Fibroblast of the aortic adventitia (primary cell): ENCODE measurements around the gene ZC3H12D. TPM values are rescaled to one million over a fixed set of nuclear protein-coding genes. Genes with fewer than 3 reads are reported as not detected.

Experiments used
- DNase-seq: peaks from one replicate; pipeline ENCODE4 v3.0.0-alpha.2; 2010; ENCODE audit warnings: low read depth
- H3K4me3 ChIP-seq: 2 replicates; pipeline ENCODE4 v1.5.1; 2011; ENCODE audit warnings: low read depth, mild to moderate bottlenecking, control low read depth, low read length, moderate library complexity
- CTCF ChIP-seq: IDR thresholded peaks from 2 replicates; pipeline ENCODE4 v1.5.1; 2011; ENCODE audit warnings: mild to moderate bottlenecking, low read length, control low read depth, inconsistent platforms; ENCODE audit not compliant: insufficient read depth
- total RNA-seq: library from RNA; depleted of rRNA; stranded (reverse); fragments of >200 nt; gene quantifications from 2 replicates; pipeline ENCODE4 v1.2.3, GENCODE V29; 2012; ENCODE audit warnings: low replicate concordance

ZC3H12D gene
- total RNA-seq, 1 donor: 0.09 TPM

GRCh38 chr6:149474108-149474935, 10.5 kb downstream of the ZC3H12D start:
- no peak overlapping the region for H3K4me3 ChIP-seq
- no peak for TF ChIP-seq CTCF
- no peak for DNase-seq

DNA sequence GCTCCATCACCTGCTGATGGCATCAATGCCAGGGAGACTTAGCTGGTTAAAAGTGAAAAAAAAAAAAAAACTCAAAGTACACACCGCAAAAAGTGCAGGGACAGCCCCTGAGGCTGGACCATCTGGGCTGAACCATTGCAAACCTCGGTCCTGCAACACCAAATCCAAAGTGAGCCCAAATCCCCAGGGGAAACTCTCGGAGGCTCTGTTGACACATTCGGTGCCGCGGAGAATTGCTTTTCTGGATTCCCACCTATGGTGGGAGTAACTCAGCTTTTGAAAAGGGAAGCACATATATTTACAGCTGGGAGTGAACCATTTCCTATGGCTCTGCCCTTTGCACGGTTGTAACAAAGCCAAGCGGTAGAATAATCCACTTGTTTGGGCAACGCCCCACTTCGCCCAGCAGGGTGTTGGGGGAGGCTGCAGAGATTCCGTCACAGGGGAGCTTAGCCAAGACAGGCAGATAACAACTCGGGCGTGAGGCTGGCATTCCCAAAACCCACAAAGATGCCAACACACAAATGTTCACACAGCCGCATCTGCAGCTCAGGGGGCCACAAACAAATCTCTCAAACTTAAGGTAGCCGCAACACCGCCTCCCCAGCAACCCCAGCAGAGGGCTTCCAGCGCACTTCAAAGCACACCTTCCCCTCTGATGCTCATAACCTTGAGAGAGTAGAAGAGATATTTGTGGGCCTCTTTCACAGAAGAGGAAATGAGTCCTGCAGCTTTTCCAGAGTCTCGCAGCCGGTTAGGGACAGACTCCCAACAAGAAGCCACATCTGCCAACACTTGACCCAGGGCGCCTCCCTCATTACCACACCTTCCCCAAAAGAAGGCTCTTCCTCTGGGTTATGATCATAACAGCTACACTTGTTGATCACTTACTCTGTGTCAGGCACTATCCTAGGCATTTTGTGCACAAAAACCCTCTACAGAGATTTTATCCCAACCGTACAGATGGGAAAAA, 11.4 kb downstream of the ZC3H12D start:
- no peak for TF ChIP-seq CTCF
- no peak overlapping the region for H3K4me3 ChIP-seq
- DNase-seq: no peak

GRCh38 chr6:149472241-149472640, 12.6 kb downstream of the ZC3H12D start:
- no peak for DNase-seq
- H3K4me3 ChIP-seq: no peak overlapping the region
- TF ChIP-seq CTCF: no peak

DNA sequence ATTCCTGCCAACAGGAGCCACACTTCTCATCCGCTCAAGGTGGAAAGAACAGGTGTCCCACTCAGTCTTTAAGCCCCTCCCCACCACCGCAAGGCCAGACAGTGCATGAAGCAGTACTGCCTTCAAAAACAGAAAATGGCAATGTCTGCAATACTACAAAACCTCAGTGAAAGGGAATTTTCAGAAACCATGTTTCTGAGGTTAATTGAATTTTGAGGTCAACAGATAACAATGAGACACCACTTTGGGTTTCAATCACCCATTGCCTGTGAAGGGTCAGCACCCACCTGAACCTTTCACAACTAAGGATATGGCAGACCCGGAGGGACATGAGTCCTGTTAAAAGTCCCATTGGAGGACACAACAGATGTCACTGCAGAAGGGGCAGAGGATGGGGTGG, 13.0 kb downstream of the ZC3H12D start:
- no peak for TF ChIP-seq CTCF
- no peak overlapping the region for H3K4me3 ChIP-seq
- no peak for DNase-seq

- no peak for TF ChIP-seq CTCF
- no peak for DNase-seq
- no peak overlapping the region for H3K4me3 ChIP-seq
These were observed 13.9 kb downstream of the ZC3H12D start for GRCh38 chr6:149470948-149471347.

DNA sequence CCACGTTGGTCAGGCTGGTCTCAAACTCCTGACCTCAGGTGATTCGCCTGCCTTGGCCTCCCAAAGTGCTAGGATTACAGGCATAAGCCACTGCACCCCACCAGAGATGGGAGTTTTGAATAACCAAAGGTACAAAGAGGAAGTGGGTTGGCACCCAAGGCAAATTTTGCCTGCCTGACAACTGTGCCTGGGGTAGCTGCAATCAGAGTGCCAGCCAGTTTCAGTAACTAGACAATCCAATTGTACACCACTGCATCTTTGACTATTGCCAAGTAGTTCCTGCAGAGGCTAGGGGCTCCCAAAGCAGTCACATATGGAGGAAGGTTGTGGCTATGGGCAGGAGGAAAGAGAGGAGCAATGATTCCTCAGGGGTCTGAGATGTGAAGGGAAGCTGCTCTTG, 16.6 kb downstream of the ZC3H12D start:
- no peak for TF ChIP-seq CTCF
- H3K4me3 ChIP-seq: no peak overlapping the region
- no peak for DNase-seq
